ENCODE results near the gene MRPL2. TPM values are rescaled to one million over a fixed set of nuclear protein-coding genes. Genes with fewer than 3 reads are reported as not detected.

MRPL2 gene
- total RNA-seq, 1 experiment from 2014 or later: 34.3 TPM

GRCh38 chr6:43034190-43034525, 25.1 kb downstream of the MRPL2 start:
- Histone ChIP-seq H3K9me3 (replicated peaks) (no peaks in the 10 kb centered on the region), H3K4me1 (replicated peaks) (no peaks in the 10 kb centered on the region), H3K27ac (no peak overlapping the region), H3K27me3 (replicated peaks) (no peaks in the 10 kb centered on the region), H3K4me3 (no peak overlapping the region), H3K36me3 (peaks cover 90% of the 10 kb centered on the region)
- DNase-seq (ENCODE audit: low read depth in 1 of 2, low spot score in 2 of 2): no peak

- Histone ChIP-seq H3K9me3 (replicated peaks) (no peaks in the 10 kb centered on the region), H3K27ac (no peak overlapping the region), H3K36me3 (peaks cover 90% of the 10 kb centered on the region)
These were observed 25.6 kb downstream of the MRPL2 start for GRCh38 chr6:43033496-43034189.

GRCh38 chr6:43032326-43032725, 26.9 kb downstream of the MRPL2 start:
- H3K4me3 ChIP-seq: no peak overlapping the region
- no peaks in the 10 kb centered on the region for H3K9me3 ChIP-seq (replicated peaks)
- H3K27ac ChIP-seq: no peak overlapping the region
- no peaks in the 10 kb centered on the region for H3K4me1 ChIP-seq (replicated peaks)
- H3K36me3 ChIP-seq: peaks cover 90% of the 10 kb centered on the region
- no peaks in the 10 kb centered on the region for H3K27me3 ChIP-seq (replicated peaks)
- no peak for DNase-seq (ENCODE audit: low read depth in 1 of 2, low spot score in 2 of 2)

More at GRCh38 chr6:43033496-43034189, 25.6 kb downstream of the MRPL2 start:
- no peak overlapping the region for H3K4me3 ChIP-seq
- no peak for DNase-seq (ENCODE audit: low read depth in 1 of 2, low spot score in 2 of 2)
- H3K27me3 ChIP-seq (replicated peaks): no peaks in the 10 kb centered on the region
- no peaks in the 10 kb centered on the region for H3K4me1 ChIP-seq (replicated peaks)

- Histone ChIP-seq H3K27me3 (replicated peaks) (no peaks in the 10 kb centered on the region), H3K4me1 (replicated peaks) (no peaks in the 10 kb centered on the region), H3K4me3 (no peak overlapping the region), H3K36me3 (peaks cover 97% of the 10 kb centered on the region), H3K9me3 (replicated peaks) (no peaks in the 10 kb centered on the region), H3K27ac (no peak overlapping the region)
- no peak for DNase-seq (ENCODE audit: low read depth in 1 of 2, low spot score in 2 of 2)
These were observed 30.1 kb downstream of the MRPL2 start for GRCh38 chr6:43029120-43029519.

GRCh38 chr6:43026365-43026764, 32.9 kb downstream of the MRPL2 start:
- peaks cover 92% of the 10 kb centered on the region for H3K36me3 ChIP-seq
- no peak for DNase-seq (ENCODE audit: low read depth in 1 of 2, low spot score in 2 of 2)
- peaks cover 5% of the 10 kb centered on the region for H3K4me1 ChIP-seq (replicated peaks)
- H3K27me3 ChIP-seq (replicated peaks): no peaks in the 10 kb centered on the region
- H3K9me3 ChIP-seq (replicated peaks): no peaks in the 10 kb centered on the region
- no peak overlapping the region for H3K27ac ChIP-seq
- H3K4me3 ChIP-seq: no peak overlapping the region

- Histone ChIP-seq H3K27me3 (replicated peaks) (no peaks in the 10 kb centered on the region), H3K4me1 (replicated peaks) (peaks cover 13% of the 10 kb centered on the region), H3K27ac (no peak overlapping the region), H3K36me3 (peaks cover 94% of the 10 kb centered on the region), H3K4me3 (no peak overlapping the region), H3K9me3 (replicated peaks) (no peaks in the 10 kb centered on the region)
- no peak for DNase-seq (ENCODE audit: low read depth in 1 of 2, low spot score in 2 of 2)
These were observed 34.8 kb downstream of the MRPL2 start for GRCh38 chr6:43024436-43024835.

- Histone ChIP-seq H3K4me1 (replicated peaks) (peaks cover 13% of the 10 kb centered on the region), H3K27ac (peak within 1 kb of the TSS; percentile 73), H3K4me3 (peak within 1 kb of the TSS; percentile 90), H3K27me3 (replicated peaks) (no peaks in the 10 kb centered on the region), H3K9me3 (replicated peaks) (no peaks in the 10 kb centered on the region), H3K36me3 (peaks cover 94% of the 10 kb centered on the region)
- peak; percentile 56 to 82 for DNase-seq (ENCODE audit: low read depth in 1 of 2, low spot score in 2 of 2)
These were observed 37.8 kb downstream of the MRPL2 start, which contains the start of gene RRP36 for GRCh38 chr6:43021270-43022047. Gene RRP36 (plus strand): TSS chr6:43021623. CDS start chr6:43021655, 32 bp downstream.

- H3K9me3 ChIP-seq (replicated peaks): no peaks in the 10 kb centered on the region
- peak overlapping the region; percentile 73 for H3K27ac ChIP-seq
- H3K4me1 ChIP-seq (replicated peaks): peaks cover 13% of the 10 kb centered on the region
- no peak for DNase-seq (ENCODE audit: low read depth in 1 of 2, low spot score in 2 of 2)
- H3K36me3 ChIP-seq: peaks cover 94% of the 10 kb centered on the region
- peak overlapping the region; percentile 90 for H3K4me3 ChIP-seq
- no peaks in the 10 kb centered on the region for H3K27me3 ChIP-seq (replicated peaks)
These were observed 38.4 kb downstream of the MRPL2 start for GRCh38 chr6:43020847-43021246.

- Histone ChIP-seq H3K4me3 (no peak overlapping the region), H3K27ac (no peak overlapping the region), H3K4me1 (replicated peaks) (peaks cover 13% of the 10 kb centered on the region), H3K27me3 (replicated peaks) (no peaks in the 10 kb centered on the region), H3K9me3 (replicated peaks) (no peaks in the 10 kb centered on the region), H3K36me3 (peaks cover 88% of the 10 kb centered on the region)
- no peak for DNase-seq (ENCODE audit: low read depth in 1 of 2, low spot score in 2 of 2)
These were observed 39.1 kb downstream of the MRPL2 start for GRCh38 chr6:43020052-43020705.

- Histone ChIP-seq H3K27ac (no peak overlapping the region), H3K36me3 (peaks cover 77% of the 10 kb centered on the region), H3K4me1 (replicated peaks) (peaks cover 13% of the 10 kb centered on the region), H3K27me3 (replicated peaks) (no peaks in the 10 kb centered on the region), H3K4me3 (no peak overlapping the region), H3K9me3 (replicated peaks) (no peaks in the 10 kb centered on the region)
- no peak for DNase-seq (ENCODE audit: low read depth in 1 of 2, low spot score in 2 of 2)
These were observed 40.1 kb downstream of the MRPL2 start for GRCh38 chr6:43019152-43019551.

- Histone ChIP-seq H3K9me3 (replicated peaks) (no peaks in the 10 kb centered on the region), H3K36me3 (peaks cover 73% of the 10 kb centered on the region), H3K4me3 (no peak overlapping the region), H3K27me3 (replicated peaks) (no peaks in the 10 kb centered on the region), H3K27ac (no peak overlapping the region), H3K4me1 (replicated peaks) (peaks cover 15% of the 10 kb centered on the region)
- DNase-seq (ENCODE audit: low read depth in 1 of 2, low spot score in 2 of 2): no peak
These were observed 42.3 kb downstream of the MRPL2 start for GRCh38 chr6:43016943-43017334.

- no peak for DNase-seq (ENCODE audit: low read depth in 1 of 2, low spot score in 2 of 2)
- Histone ChIP-seq H3K9me3 (replicated peaks) (no peaks in the 10 kb centered on the region), H3K27me3 (replicated peaks) (no peaks in the 10 kb centered on the region), H3K36me3 (peaks cover 73% of the 10 kb centered on the region), H3K4me1 (replicated peaks) (peaks cover 14% of the 10 kb centered on the region), H3K27ac (no peak overlapping the region), H3K4me3 (no peak overlapping the region)
These were observed 42.9 kb downstream of the MRPL2 start for GRCh38 chr6:43016176-43016942.

GRCh38 chr6:43014434-43014909, 44.8 kb downstream of the MRPL2 start:
- Histone ChIP-seq H3K27ac (peak overlapping the region; percentile 53), H3K4me3 (peak overlapping the region; percentile 59), H3K9me3 (replicated peaks) (no peaks in the 10 kb centered on the region), H3K27me3 (replicated peaks) (no peaks in the 10 kb centered on the region), H3K4me1 (replicated peaks) (peaks cover 7% of the 10 kb centered on the region; the same call in 1 of the 2 replicates), H3K36me3 (peaks cover 73% of the 10 kb centered on the region)
- peak in 1 of 2 experiments; percentile 20 for DNase-seq (ENCODE audit: low read depth in 1 of 2, low spot score in 2 of 2)

Measured in SJSA1 (cell line).